ENCODE data around the gene RSPO3. TPM values are rescaled to one million over a fixed set of nuclear protein-coding genes. Genes with fewer than 3 reads are reported as not detected.
"Not testable (repeated sequence)": the region's sequence is repeated elsewhere in the genome, so short reads cannot be mapped to it uniquely, and the experiment has no call there.

The RSPO3 gene
- 30.4 TPM for total RNA-seq
- long read RNA-seq, partial matches to known transcripts, result 1 of 8 reads
- long read RNA-seq, other reads (novel, unspliced or antisense), result 4 of 8 reads

GRCh38 chr6:127118298-127119101 is at the start of gene RSPO3:
TSS of gene RSPO3 (plus strand) at chr6:127118671. CDS start at chr6:127119193, 522 bp downstream.
- DNase-seq (ENCODE audit: low spot score), result no peak

- DNase-seq (ENCODE audit: low spot score), result no peak
These were observed 48.7 kb upstream of the RSPO3 start for GRCh38 chr6:127069659-127070279.

DNA sequence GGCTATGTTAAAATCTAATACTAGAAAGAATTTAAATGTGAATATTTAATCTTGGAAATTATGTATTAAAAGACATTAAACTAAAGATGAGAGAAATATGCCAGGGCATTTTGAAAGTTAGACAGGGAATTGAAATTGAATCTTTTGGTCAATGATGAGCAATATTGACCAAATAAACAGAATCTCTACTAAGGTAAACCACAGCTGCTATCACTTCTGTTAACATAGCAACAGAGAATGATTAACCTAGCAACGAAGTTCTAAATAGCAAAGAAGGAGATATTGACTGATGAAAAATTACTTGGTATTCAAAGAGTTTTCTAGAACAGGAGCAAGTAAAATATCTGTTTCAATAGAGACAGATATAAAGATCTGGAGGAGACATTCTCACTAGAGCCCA is 45.2 kb upstream of the RSPO3 start:
- no peak for DNase-seq (ENCODE audit: low spot score)

- no peak for DNase-seq (ENCODE audit: low spot score)
These were observed 42.0 kb upstream of the RSPO3 start for GRCh38 chr6:127076466-127076865.

- no peak for DNase-seq (ENCODE audit: low spot score)
These were observed 40.6 kb upstream of the RSPO3 start for GRCh38 chr6:127077886-127078285.

DNA sequence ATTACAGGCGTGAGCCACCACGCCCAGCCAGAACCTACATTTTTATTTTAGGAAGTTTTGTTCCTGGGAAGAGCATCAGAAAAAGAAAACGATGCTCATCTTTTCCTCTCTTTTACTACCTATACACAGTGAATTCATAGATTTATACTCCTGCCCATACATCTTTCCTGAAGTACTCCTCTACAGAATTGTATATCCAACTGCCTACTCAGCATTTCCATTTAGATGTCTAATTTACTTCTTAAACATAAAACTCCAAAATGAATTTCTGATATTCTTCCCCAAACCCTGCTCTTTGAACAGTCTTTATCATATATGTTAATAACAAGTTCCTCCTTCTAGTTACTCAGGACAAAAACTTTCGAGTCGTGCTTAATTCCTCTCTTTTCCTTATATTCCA is 39.8 kb upstream of the RSPO3 start:
- DNase-seq (ENCODE audit: low spot score), result no peak

DNA sequence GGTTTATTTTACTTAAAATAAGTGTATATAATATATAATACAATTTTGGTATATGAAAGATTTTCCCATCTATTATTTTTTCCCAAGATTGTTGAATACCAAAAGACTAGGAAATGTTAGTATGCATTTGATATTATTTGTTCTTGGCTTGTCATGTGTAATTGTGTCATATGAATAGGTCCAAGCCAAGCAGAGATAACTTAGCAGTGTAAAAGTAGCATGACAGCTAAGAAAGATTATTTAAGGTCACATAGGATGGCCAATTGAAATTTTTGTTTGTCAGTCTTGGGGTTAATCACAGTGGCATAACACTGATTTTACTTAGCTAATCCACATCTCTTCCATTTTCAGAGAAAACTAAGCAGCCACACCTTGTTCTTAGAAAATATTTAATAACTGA is 38.8 kb upstream of the RSPO3 start:
- no peak for DNase-seq (ENCODE audit: low spot score)

- DNase-seq (ENCODE audit: low spot score), result no peak
These were observed 38.4 kb upstream of the RSPO3 start for GRCh38 chr6:127080081-127080480.

GRCh38 chr6:127083231-127083962 is 35.1 kb upstream of the RSPO3 start:
- no peak for DNase-seq (ENCODE audit: low spot score)

DNA sequence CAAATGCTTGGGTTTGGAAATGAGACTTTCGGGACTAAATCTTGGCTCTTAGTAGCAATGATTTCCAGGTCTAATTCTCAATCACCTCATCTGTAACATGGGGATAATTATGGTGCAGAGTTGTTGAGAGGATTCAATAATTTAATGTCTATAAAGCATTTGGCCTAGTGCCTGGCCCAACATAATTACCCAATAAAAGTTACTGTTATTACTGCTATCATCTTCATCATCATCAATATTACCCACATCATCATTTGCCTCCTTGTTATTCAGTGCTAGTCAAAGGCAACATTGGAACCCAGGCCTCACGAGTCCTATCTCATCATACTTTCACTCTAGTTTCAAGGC is 34.5 kb upstream of the RSPO3 start:
- DNase-seq (ENCODE audit: low spot score), result no peak

- DNase-seq (ENCODE audit: low spot score), result no peak
These were observed 33.3 kb upstream of the RSPO3 start for GRCh38 chr6:127085181-127085580.

- no peak for DNase-seq (ENCODE audit: low spot score)
These were observed 28.4 kb upstream of the RSPO3 start for GRCh38 chr6:127090051-127090450.

GRCh38 chr6:127092466-127092865 is 26.0 kb upstream of the RSPO3 start:
- DNase-seq (ENCODE audit: low spot score), result no peak

DNA sequence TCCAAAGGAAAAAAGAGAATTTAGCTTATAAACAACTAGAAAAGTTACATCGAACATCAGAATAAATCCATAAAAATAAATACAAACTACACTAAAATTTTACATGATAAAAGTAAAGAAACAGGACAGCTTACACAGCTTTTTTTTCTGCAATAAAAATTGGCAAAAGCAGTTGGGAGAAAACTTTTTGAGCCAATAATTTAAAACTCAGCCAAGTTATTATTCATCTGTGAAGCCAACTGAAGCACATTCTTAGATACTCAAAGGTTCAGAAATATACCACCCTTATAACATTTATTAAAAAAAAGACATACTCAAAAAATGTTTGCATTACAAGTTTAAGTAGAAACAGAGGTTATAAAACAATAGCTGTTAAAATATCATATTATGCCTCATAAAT is 23.7 kb upstream of the RSPO3 start:
- no peak for DNase-seq (ENCODE audit: low spot score)

DNA sequence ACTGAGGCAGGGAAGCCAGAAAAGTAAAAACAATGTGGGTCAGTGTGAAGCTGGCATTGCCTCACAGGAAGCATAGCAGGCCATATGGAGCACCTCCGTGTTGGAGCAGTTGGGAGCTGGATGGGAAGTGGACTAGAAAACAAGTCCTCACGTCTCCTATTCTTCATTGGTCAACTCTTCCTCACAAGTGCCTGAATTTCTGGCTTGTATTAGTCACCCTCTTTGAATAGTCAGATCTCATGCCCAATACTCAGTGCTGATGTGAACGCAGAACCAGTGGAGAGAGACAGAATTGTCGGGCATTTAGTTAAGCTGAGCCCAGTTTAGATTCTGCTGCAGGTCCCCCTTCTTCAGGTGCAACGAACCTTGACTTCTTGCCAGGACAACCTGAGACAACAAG is 22.3 kb upstream of the RSPO3 start:
- DNase-seq (ENCODE audit: low spot score), result no peak

GRCh38 chr6:127097442-127097841 is 21.0 kb upstream of the RSPO3 start:
- not testable (repeated sequence) for DNase-seq (ENCODE audit: low spot score)

GRCh38 chr6:127100510-127101140 is 17.8 kb upstream of the RSPO3 start:
- DNase-seq (ENCODE audit: low spot score), result no peak

DNA sequence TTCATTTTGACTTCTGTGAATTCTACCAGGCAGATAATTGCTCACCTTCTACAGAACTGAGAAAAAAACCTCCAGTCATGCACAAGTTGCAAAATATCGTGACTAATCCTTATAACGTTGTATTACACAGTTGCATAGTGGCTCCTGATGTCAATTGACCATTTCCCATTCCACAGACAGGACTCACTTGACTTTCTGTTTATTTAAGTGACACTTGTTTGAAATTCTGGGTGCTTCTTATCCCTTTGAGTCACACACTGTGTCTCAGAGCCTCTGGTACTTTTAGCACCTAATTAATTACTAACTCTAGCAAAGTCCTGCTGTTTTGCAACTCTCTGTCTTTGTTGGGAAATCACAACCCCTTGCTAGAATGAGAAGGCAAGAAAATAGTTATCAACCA is 16.2 kb upstream of the RSPO3 start:
- DNase-seq (ENCODE audit: low spot score), result no peak

DNA sequence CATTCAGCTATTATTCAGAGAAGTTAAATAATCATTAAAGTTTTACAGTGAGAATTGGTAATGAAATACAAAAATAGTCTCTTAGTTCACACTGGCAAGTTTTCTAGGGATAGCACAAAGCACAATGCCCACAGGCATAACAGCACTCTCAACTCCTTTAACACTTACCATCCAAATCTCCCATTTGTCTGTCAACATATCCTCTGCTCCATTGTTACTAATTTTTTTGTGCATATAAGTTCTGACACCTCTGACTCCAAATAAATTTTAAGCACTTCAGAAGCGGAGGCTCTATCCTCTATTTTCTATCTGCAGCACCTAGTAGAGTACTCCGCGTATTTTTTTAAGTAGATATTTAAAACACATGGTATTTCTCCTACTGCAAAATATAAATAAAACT is 15.6 kb upstream of the RSPO3 start:
- DNase-seq (ENCODE audit: low spot score), result no peak

DNA sequence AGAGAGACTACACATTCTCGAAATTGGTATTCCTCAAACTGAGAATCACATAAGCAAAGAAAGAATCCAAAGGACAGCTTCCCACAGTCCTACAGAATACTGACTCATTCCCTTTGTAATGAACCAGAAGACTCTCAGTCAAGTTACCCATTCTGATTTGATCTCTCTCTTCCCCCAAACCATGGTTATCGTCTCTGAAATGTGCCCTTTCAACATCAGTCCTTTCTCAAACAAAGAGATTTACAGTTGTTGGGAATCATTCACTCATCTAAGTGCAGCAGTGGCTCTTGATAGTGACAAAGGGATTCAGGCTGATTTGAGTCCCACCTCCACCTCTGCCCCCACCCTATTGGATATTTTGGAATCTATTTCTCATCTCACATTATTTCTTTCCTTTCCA is 15.0 kb upstream of the RSPO3 start:
- no peak for DNase-seq (ENCODE audit: low spot score)

DNA sequence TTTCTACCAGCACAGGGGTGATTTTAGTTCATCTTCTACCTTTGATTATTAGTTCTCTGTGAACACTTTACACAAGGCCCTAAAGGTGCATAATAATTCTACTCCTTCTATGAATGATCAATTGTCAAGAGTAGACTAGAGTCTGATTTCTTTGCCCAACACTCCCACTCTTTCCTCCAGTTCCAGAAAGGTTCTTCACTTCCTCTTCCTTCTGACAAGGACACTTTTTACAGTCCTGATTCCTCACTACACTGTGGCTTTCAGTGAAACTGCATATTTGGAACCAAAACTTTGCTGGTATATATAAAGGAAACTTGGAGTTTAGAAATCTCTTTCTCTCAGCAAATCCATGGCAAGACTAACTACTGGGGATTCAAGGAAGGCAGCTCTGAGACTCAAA is 10.6 kb upstream of the RSPO3 start:
- no peak for DNase-seq (ENCODE audit: low spot score)

DNA sequence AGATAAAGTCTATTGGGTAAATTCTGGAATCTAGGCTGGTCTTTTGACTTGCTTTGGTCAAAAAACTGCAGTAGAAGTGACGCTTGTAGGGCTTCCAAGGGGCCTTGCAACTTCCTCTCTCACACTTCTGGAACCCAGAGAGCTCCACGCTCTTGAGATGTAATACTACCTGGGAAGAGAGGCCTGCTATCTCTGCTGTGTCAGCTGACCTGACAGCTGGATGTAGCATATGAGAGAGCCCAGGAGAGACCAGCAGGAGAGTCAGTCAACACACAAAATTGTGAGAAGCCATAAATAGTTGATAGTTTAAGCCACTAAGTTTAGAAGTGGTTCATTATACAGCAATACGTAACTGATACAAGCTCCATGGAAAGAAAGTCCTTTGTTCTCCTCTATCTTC is 7.8 kb upstream of the RSPO3 start:
- no peak for DNase-seq (ENCODE audit: low spot score)
